NB4 (cell line): ENCODE results near the gene ROR2.

ENCODE experiments used
- DNase-seq: peaks from one replicate; pipeline ENCODE4 v3.0.0; 2010; ENCODE audit warnings: low read depth
- H3K4me3 ChIP-seq: one replicate; pipeline ENCODE4 v1.5.1; 2011; ENCODE audit warnings: mild to moderate bottlenecking, low read depth, low read length, moderate library complexity
- CTCF ChIP-seq: IDR thresholded peaks from one replicate; pipeline ENCODE4 v1.5.1; 2012; ENCODE audit warnings: low read depth, low read length
- MYC ChIP-seq: IDR thresholded peaks from 2 replicates; pipeline ENCODE4 v1.6.1; 2011; ENCODE audit warnings: low read depth, low read length
- POLR2A ChIP-seq: IDR thresholded peaks from 2 replicates; pipeline ENCODE4 v1.6.1; 2011; ENCODE audit warnings: mild to moderate bottlenecking; ENCODE audit not compliant: insufficient read length; ENCODE audit errors: extremely low read depth
- TF ChIP-seq, protein P1 (sequence below): IDR thresholded peaks from 2 replicates; pipeline ENCODE4 v1.6.1; 2011; ENCODE audit warnings: low read depth, low read length

Gene ROR2

GRCh38 chr9:91740701-91741100 lies 209.3 kb downstream of the ROR2 start:
- no peak overlapping the region for H3K4me3 ChIP-seq
- DNase-seq, result no peak
- TF ChIP-seq MYC, result no peak
- no peak for TF ChIP-seq POLR2A
- TF ChIP-seq CTCF, result no peak
- TF ChIP-seq, protein P1, sequence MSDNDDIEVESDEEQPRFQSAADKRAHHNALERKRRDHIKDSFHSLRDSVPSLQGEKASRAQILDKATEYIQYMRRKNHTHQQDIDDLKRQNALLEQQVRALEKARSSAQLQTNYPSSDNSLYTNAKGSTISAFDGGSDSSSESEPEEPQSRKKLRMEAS, result no peak

- no peak overlapping the region for H3K4me3 ChIP-seq
- TF ChIP-seq CTCF (no peak), POLR2A (no peak), MYC (no peak)
- TF ChIP-seq, protein P1, result no peak
- no peak for DNase-seq
Observed at GRCh38 chr9:91736898-91737601, 213.0 kb downstream of the ROR2 start.

DNA sequence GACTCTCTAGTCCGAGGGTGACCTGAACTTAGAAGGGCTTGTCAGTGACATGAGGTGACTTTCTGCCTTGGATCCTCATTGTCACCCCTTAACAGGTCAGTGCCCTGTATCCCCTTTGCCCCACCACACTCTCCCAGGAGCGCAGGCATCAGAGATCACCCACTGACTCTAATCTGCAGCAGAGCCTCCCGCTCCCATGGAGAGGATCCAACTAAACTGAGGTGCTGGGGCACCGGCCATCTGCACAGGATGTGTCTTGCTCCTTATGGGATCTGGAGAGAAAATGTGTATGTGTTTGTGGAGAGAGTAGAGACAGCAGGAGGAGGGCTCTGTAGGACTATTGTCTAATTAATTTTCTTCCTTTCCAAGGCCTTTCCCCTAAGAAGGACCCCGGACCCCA lies 213.7 kb downstream of the ROR2 start:
- H3K4me3 ChIP-seq, result no peak overlapping the region
- TF ChIP-seq, protein P1, result no peak
- TF ChIP-seq CTCF, result no peak
- no peak for TF ChIP-seq MYC
- no peak for TF ChIP-seq POLR2A
- DNase-seq, result no peak

DNA sequence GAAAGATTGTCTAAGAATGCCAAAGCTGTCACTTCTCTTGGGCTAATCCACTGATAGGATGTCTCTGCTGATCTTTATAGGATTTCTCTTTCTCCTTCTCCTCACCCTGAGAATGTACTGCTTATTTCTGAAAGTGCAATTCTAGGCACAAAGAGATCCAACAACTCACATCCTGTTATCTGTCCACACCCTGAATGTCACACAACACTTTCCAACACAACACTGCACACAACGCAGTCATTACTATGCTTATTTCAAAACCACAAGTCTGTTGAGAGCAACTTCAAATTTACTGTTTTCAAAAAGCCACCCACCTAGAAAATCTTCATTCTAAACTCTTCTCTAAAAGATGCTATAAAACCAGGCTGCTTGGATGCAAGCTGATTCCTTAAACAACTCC lies 215.0 kb downstream of the ROR2 start:
- TF ChIP-seq MYC (no peak), POLR2A (no peak), CTCF (no peak)
- TF ChIP-seq, protein P1, result no peak
- H3K4me3 ChIP-seq, result no peak overlapping the region
- no peak for DNase-seq

GRCh38 chr9:91734371-91734981 lies 215.6 kb downstream of the ROR2 start:
- TF ChIP-seq, protein P1, result no peak
- TF ChIP-seq POLR2A, result no peak
- TF ChIP-seq MYC, result no peak
- peak; percentile 91 for TF ChIP-seq CTCF
- H3K4me3 ChIP-seq, result no peak overlapping the region
- DNase-seq, result peak; percentile 49
